Measurements from ENCODE around the gene MTMR10. TPM values are rescaled to one million over a fixed set of nuclear protein-coding genes. Genes with fewer than 3 reads are reported as not detected.

The MTMR10 gene
- total and polyA plus RNA-seq, 2 donors (not counting 3 experiments of a cell fraction or from before 2014, with no cell fraction given): 48.3 to 88.5 TPM

GRCh38 chr15:30979457-30979856 is 12.0 kb downstream of the MTMR10 start:
- no peaks in the 10 kb centered on the region for H3K27me3 ChIP-seq (ENCODE audit: control insufficient read depth in 2 of 2, insufficient read depth in 2 of 2, low read length in 2 of 2)
- intact Hi-C loops (cut with micrococcal nuclease): no loop called here
- H3K4me1 ChIP-seq (ENCODE audit: control insufficient read depth, extremely low read depth, insufficient read depth, low read length): peaks cover 18% of the 10 kb centered on the region
- no peaks in the 10 kb centered on the region for H3K9me3 ChIP-seq (replicated peaks; ENCODE audit: control insufficient read depth, insufficient read depth, low read length)
- no peak overlapping the region for H3K4me2 ChIP-seq (ENCODE audit: insufficient read depth, low read length)
- BruUV-seq (replicated peaks): no TSS peak
- dilution Hi-C loops (cut with MboI; ENCODE audit: extremely low pct_ligation_motif_present, low sequenced_read_pairs): no loop called here
- H4K20me1 ChIP-seq (replicated peaks; ENCODE audit: control insufficient read depth, extremely low read depth, insufficient read depth, low read length): peaks cover 3% of the 10 kb centered on the region
- ChIA-PET POLR2A (no interaction called here), CTCF (interaction anchor here (13.6 kb wide), 1 partner anchor 149 kb away, joined by 175 read pairs; no protein-coding TSS in a partner anchor)
- no peak overlapping the region for H2AFZ ChIP-seq (ENCODE audit: low read depth, low read length)
- peaks cover 81% of the 10 kb centered on the region for H3K79me2 ChIP-seq (ENCODE audit: control insufficient read depth, insufficient read depth, low read length)
- H3K9me1 ChIP-seq (replicated peaks; ENCODE audit: control insufficient read depth, extremely low read depth, insufficient read depth, low read length): no peaks in the 10 kb centered on the region
- DNase-seq (ENCODE audit: low read depth, low spot score): no peak
- no peak for FAIRE-seq
- H3K4me3 ChIP-seq (replicated peaks in 1 of 3; ENCODE audit: insufficient read depth in 1 of 3, low read depth in 1 of 3, low read length in 3 of 3): no peak overlapping the region
- H3K9ac ChIP-seq (replicated peaks; ENCODE audit: extremely low read depth, insufficient read depth, low read length): no peak overlapping the region
- TF ChIP-seq POLR2A (IDR thresholded peaks at IDR 0.05; ENCODE audit: low read depth, low read length) (no peak), CTCF (IDR thresholded peaks at IDR 0.05; ENCODE audit: extremely low read depth in 1 of 2, insufficient read depth in 1 of 2, low read depth in 1 of 2, low read length in 2 of 2) (no peak), POLR2AphosphoS5 (IDR thresholded peaks at IDR 0.05; ENCODE audit: insufficient read depth, low read depth, low read length) (no peak), GATA2 (IDR thresholded peaks at IDR 0.05; ENCODE audit: insufficient read depth, insufficient read length, low read depth, low read length) (no peak), MYC (IDR thresholded peaks at IDR 0.05; ENCODE audit: low read depth, low read length) (no peak), EZH2 (IDR thresholded peaks at IDR 0.05; ENCODE audit: borderline replicate concordance, low read depth, low read length, severe bottlenecking) (no peak), JUN (IDR thresholded peaks at IDR 0.05; ENCODE audit: borderline replicate concordance, insufficient read depth, insufficient read length, low read depth) (no peak), FOS (IDR thresholded peaks at IDR 0.05; ENCODE audit: borderline replicate concordance, insufficient read depth, low read length) (no peak)
- TF ChIP-seq, protein P1, sequence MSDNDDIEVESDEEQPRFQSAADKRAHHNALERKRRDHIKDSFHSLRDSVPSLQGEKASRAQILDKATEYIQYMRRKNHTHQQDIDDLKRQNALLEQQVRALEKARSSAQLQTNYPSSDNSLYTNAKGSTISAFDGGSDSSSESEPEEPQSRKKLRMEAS (IDR thresholded peaks at IDR 0.05; ENCODE audit: insufficient read depth, insufficient read length): no peak
- H3K36me3 ChIP-seq (ENCODE audit: control insufficient read depth in 2 of 2, extremely low read depth in 1 of 2, insufficient read depth in 2 of 2, low read length in 2 of 2): peaks cover 15 to 30% of the 10 kb centered on the region in 2 experiments
- no peak overlapping the region for H3K27ac ChIP-seq (ENCODE audit: insufficient read depth, low read depth, low read length)
